WTC11 (cell line): ENCODE measurements around the gene METRN. TPM values are rescaled to one million over a fixed set of nuclear protein-coding genes. Genes with fewer than 3 reads are reported as not detected.

Experiments used
- ATAC-seq: fragments of 200-7000 bp; cut with Tn5 transposase; 2 replicates; pipeline ENCODE4 v1.10.0; 2021; ENCODE audit warnings: mild to moderate bottlenecking, moderate library complexity
- CTCF ChIA-PET: fragments of 300-600 bp; sonication (Branson Sonifier 250); formaldehyde crosslinking; loops from one replicate; lab custom pipeline; 2021; ENCODE audit warnings: antibody characterized with exemption; lab: Charles Lee
- POLR2A ChIA-PET: fragments of 350-600 bp; sonication (Branson Sonifier 250); formaldehyde crosslinking; loops from one replicate; lab custom pipeline; 2021; ENCODE audit warnings: antibody characterized with exemption; lab: Charles Lee
- DNase-seq: peaks from one replicate; pipeline ENCODE4 v3.0.0; 2021; ENCODE audit warnings: low spot score
- H3K27ac Mint-ChIP-seq: 2 replicates; pipeline ENCODE4 v1.8.0; 2021; ENCODE audit warnings: mixed read lengths
- H3K27me3 Mint-ChIP-seq: 2 replicates; pipeline ENCODE4 v1.8.0; 2021; ENCODE audit warnings: low read depth, mild to moderate bottlenecking, moderate library complexity, mixed read lengths
- H3K36me3 Mint-ChIP-seq: 2 replicates; pipeline ENCODE4 v1.8.0; 2021; ENCODE audit warnings: mixed read lengths
- H3K4me1 Mint-ChIP-seq: 2 replicates; pipeline ENCODE4 v1.8.0; 2022; ENCODE audit warnings: mixed read lengths
- H3K4me3 Mint-ChIP-seq: 2 replicates; pipeline ENCODE4 v1.8.0; 2021; ENCODE audit warnings: mild to moderate bottlenecking, moderate library complexity, mixed read lengths
- H3K9me3 Mint-ChIP-seq: 2 replicates; pipeline ENCODE4 v1.8.0; 2021; ENCODE audit warnings: mixed read lengths
- ATF6 ChIP-seq: sonication (generic); formaldehyde crosslinking; IDR thresholded peaks from 2 replicates; pipeline ENCODE4 v1.8.1; 2023; ENCODE audit warnings: mild to moderate bottlenecking, missing genetic modification reagents
- EMX1 ChIP-seq: fragments of 250-450 bp; sonication (Bioruptor Pico); IDR thresholded peaks from 2 replicates; pipeline ENCODE4 v1.8.0; 2021; ENCODE audit warnings: mild to moderate bottlenecking
- FOXK1 ChIP-seq: sonication (generic); formaldehyde crosslinking; IDR thresholded peaks from 2 replicates; pipeline ENCODE4 v1.8.0; 2022; ENCODE audit warnings: mild to moderate bottlenecking, moderate library complexity, missing genetic modification reagents
- GABPB1 ChIP-seq: sonication (generic); formaldehyde crosslinking; IDR thresholded peaks from 2 replicates; pipeline ENCODE4 v1.8.1; 2023; ENCODE audit warnings: mild to moderate bottlenecking, missing genetic modification reagents
- JUN ChIP-seq: sonication (generic); formaldehyde crosslinking; IDR thresholded peaks from 2 replicates; pipeline ENCODE4 v1.8.0; 2023; ENCODE audit warnings: mild to moderate bottlenecking, missing genetic modification reagents
- KAT7 ChIP-seq: sonication (generic); formaldehyde crosslinking; IDR thresholded peaks from 2 replicates; pipeline ENCODE4 v1.8.1; 2023; ENCODE audit warnings: missing genetic modification reagents, mild to moderate bottlenecking, borderline replicate concordance
- NFATC4 ChIP-seq: fragments of 250-450 bp; sonication (Bioruptor Pico); IDR thresholded peaks from 2 replicates; pipeline ENCODE4 v1.9.0; 2021; ENCODE audit warnings: mild to moderate bottlenecking
- SMAD3 ChIP-seq: sonication (generic); formaldehyde crosslinking; IDR thresholded peaks from 2 replicates; pipeline ENCODE4 v1.8.0; 2022; ENCODE audit warnings: missing genetic modification reagents, mild to moderate bottlenecking, borderline replicate concordance
- SOX15 ChIP-seq: fragments of 250-450 bp; sonication (Bioruptor Pico); IDR thresholded peaks from 2 replicates; pipeline ENCODE4 v1.9.0; 2021; ENCODE audit warnings: mild to moderate bottlenecking
- ZNF138 ChIP-seq: sonication (generic); formaldehyde crosslinking; conservative IDR thresholded peaks from 2 replicates; pipeline ENCODE4 v1.8.1; 2022; ENCODE audit warnings: mild to moderate bottlenecking, moderate library complexity, missing genetic modification reagents
- ZNF219 ChIP-seq: sonication (generic); formaldehyde crosslinking; IDR thresholded peaks from 2 replicates; pipeline ENCODE4 v1.8.0; 2023; ENCODE audit warnings: missing genetic modification reagents, mild to moderate bottlenecking, borderline replicate concordance
- ZNF232 ChIP-seq: sonication (generic); formaldehyde crosslinking; IDR thresholded peaks from 2 replicates; pipeline ENCODE4 v1.8.0; 2022; ENCODE audit warnings: mild to moderate bottlenecking, missing genetic modification reagents
- ZNF281 ChIP-seq: sonication (generic); formaldehyde crosslinking; IDR thresholded peaks from 2 replicates; pipeline ENCODE4 v1.8.0; 2023; ENCODE audit warnings: mild to moderate bottlenecking, missing genetic modification reagents
- ZSCAN18 ChIP-seq: fragments of 250-450 bp; sonication (Bioruptor Pico); IDR thresholded peaks from 2 replicates; pipeline ENCODE4 v2.1.2; 2022; ENCODE audit warnings: mild to moderate bottlenecking, moderate library complexity
- total RNA-seq: library from RNA; stranded (reverse); gene quantifications from 3 replicates; pipeline ENCODE4 v1.2.3, GENCODE V29; 2021
- TF ChIP-seq, protein P1 (sequence below): sonication (generic); formaldehyde crosslinking; IDR thresholded peaks from 2 replicates; pipeline ENCODE4 v1.8.1; 2023; ENCODE audit warnings: mild to moderate bottlenecking, missing genetic modification reagents, moderate library complexity
- TF ChIP-seq, protein P2 (sequence below): fragments of 250-450 bp; sonication (Bioruptor Pico); IDR thresholded peaks from 2 replicates; pipeline ENCODE4 v1.8.0; 2021; ENCODE audit warnings: mild to moderate bottlenecking
- TF ChIP-seq, protein P3 (sequence below): fragments of 250-450 bp; sonication (Bioruptor Pico); IDR thresholded peaks from 2 replicates; pipeline ENCODE4 v1.9.0; 2021; ENCODE audit warnings: mild to moderate bottlenecking, borderline replicate concordance
- TF ChIP-seq, protein P4 (sequence below): sonication (generic); formaldehyde crosslinking; IDR thresholded peaks from 2 replicates; pipeline ENCODE4 v1.8.1; 2023; ENCODE audit warnings: mild to moderate bottlenecking, missing genetic modification reagents, moderate library complexity
- TF ChIP-seq, protein P5 (sequence below): sonication (generic); formaldehyde crosslinking; conservative IDR thresholded peaks from 2 replicates; pipeline ENCODE4 v1.8.1; 2022; ENCODE audit warnings: mild to moderate bottlenecking, missing genetic modification reagents

METRN gene
- total RNA-seq, 1 experiment from 2014 or later: 30.9 TPM

- peak; percentile 97 for TF ChIP-seq ZNF232 (CRISPR knock-in tag)
- no peak; the same call in 1 of the 2 replicates for TF ChIP-seq EMX1 (CRISPR knock-in tag)
- peak; percentile 96 for TF ChIP-seq SMAD3
- TF ChIP-seq, protein P1, sequence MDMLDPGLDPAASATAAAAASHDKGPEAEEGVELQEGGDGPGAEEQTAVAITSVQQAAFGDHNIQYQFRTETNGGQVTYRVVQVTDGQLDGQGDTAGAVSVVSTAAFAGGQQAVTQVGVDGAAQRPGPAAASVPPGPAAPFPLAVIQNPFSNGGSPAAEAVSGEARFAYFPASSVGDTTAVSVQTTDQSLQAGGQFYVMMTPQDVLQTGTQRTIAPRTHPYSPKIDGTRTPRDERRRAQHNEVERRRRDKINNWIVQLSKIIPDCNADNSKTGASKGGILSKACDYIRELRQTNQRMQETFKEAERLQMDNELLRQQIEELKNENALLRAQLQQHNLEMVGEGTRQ: peak; percentile 66
- TF ChIP-seq ATF6 (CRISPR knock-in tag): no peak; the same call in 1 of the 2 replicates
- peak; percentile 85 for TF ChIP-seq FOXK1 (CRISPR knock-in tag)
- TF ChIP-seq ZNF219 (CRISPR knock-in tag): peak; percentile 86; the same call in 1 of the 2 replicates
- TF ChIP-seq ZSCAN18 (CRISPR knock-in tag): no peak
- TF ChIP-seq, protein P2, sequence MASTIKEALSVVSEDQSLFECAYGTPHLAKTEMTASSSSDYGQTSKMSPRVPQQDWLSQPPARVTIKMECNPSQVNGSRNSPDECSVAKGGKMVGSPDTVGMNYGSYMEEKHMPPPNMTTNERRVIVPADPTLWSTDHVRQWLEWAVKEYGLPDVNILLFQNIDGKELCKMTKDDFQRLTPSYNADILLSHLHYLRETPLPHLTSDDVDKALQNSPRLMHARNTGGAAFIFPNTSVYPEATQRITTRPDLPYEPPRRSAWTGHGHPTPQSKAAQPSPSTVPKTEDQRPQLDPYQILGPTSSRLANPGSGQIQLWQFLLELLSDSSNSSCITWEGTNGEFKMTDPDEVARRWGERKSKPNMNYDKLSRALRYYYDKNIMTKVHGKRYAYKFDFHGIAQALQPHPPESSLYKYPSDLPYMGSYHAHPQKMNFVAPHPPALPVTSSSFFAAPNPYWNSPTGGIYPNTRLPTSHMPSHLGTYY (CRISPR knock-in tag): no peak
- no peak for TF ChIP-seq SOX15 (CRISPR knock-in tag)
- TF ChIP-seq, protein P3, sequence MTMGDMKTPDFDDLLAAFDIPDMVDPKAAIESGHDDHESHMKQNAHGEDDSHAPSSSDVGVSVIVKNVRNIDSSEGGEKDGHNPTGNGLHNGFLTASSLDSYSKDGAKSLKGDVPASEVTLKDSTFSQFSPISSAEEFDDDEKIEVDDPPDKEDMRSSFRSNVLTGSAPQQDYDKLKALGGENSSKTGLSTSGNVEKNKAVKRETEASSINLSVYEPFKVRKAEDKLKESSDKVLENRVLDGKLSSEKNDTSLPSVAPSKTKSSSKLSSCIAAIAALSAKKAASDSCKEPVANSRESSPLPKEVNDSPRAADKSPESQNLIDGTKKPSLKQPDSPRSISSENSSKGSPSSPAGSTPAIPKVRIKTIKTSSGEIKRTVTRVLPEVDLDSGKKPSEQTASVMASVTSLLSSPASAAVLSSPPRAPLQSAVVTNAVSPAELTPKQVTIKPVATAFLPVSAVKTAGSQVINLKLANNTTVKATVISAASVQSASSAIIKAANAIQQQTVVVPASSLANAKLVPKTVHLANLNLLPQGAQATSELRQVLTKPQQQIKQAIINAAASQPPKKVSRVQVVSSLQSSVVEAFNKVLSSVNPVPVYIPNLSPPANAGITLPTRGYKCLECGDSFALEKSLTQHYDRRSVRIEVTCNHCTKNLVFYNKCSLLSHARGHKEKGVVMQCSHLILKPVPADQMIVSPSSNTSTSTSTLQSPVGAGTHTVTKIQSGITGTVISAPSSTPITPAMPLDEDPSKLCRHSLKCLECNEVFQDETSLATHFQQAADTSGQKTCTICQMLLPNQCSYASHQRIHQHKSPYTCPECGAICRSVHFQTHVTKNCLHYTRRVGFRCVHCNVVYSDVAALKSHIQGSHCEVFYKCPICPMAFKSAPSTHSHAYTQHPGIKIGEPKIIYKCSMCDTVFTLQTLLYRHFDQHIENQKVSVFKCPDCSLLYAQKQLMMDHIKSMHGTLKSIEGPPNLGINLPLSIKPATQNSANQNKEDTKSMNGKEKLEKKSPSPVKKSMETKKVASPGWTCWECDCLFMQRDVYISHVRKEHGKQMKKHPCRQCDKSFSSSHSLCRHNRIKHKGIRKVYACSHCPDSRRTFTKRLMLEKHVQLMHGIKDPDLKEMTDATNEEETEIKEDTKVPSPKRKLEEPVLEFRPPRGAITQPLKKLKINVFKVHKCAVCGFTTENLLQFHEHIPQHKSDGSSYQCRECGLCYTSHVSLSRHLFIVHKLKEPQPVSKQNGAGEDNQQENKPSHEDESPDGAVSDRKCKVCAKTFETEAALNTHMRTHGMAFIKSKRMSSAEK (CRISPR knock-in tag): no peak
- TF ChIP-seq GABPB1 (CRISPR knock-in tag): peak; percentile 76
- TF ChIP-seq, all 79 proteins: peak for 48
Measured at GRCh38 chr16:720990-721764, 6.3 kb downstream of the METRN start, which contains the start of gene ANTKMT (continued).

DNA sequence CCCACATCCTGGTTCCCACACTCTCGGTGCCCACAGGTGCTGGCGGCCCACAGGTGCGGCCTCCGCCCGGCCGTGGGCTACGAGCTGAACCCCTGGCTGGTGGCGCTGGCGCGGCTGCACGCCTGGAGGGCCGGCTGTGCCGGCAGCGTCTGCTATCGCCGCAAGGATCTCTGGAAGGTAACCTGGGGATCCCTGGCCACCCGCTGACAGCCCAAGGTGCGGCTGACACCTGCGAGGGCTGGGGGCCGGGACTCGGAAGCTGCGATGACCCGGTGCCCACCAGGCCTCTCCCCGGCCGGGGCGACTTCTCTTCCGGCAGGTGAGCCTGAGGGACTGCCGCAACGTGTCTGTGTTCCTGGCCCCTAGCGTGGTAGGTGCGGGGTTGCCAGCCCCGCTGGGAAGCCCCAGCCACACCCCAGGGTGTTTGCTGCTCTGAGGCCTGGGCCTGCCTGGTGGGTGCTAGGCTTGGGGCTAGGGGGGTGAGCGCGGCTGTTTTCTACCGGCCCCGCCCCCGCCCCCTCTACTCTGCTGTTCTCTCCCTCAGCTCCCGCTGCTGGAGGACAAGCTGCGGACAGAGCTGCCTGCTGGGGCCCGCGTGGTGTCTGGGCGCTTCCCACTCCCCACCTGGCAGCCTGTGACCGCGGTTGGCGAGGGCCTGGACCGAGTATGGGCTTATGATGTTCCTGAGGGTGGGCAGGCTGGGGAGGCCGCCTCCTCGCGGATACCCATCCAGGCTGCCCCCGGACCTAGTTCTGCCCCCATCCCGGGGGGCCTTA lies 7.0 kb downstream of the METRN start:
- no peak overlapping the region for H3K27ac Mint-ChIP-seq
- DNase-seq: no peak
- ATAC-seq: no peak
- CTCF ChIA-PET: interaction anchor here (0.6 to 2.8 kb wide), 14 partner anchors 8 to 658 kb away, joined by 3 to 28 read pairs (median 10); partner anchors contain the start of genes CHTF18, CIAO3 and RPUSD1
- H3K27me3 Mint-ChIP-seq: peaks cover 9% of the 10 kb centered on the region
- peaks cover 9% of the 10 kb centered on the region for H3K4me1 Mint-ChIP-seq
- POLR2A ChIA-PET: interaction anchor here (0.6 to 2.9 kb wide), 5 partner anchors 8 to 85 kb away, joined by 3 to 10 read pairs (median 5); partner anchors contain the start of genes CIAO3 and WDR24
- no peaks in the 10 kb centered on the region for H3K9me3 Mint-ChIP-seq
- no peak overlapping the region for H3K4me3 Mint-ChIP-seq
- H3K36me3 Mint-ChIP-seq: no peaks in the 10 kb centered on the region; the same call in 1 of the 2 replicates
- TF ChIP-seq ZNF138 (CRISPR knock-in tag): no peak
- TF ChIP-seq, protein P4, sequence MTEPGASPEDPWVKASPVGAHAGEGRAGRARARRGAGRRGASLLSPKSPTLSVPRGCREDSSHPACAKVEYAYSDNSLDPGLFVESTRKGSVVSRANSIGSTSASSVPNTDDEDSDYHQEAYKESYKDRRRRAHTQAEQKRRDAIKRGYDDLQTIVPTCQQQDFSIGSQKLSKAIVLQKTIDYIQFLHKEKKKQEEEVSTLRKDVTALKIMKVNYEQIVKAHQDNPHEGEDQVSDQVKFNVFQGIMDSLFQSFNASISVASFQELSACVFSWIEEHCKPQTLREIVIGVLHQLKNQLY: no peak
- TF ChIP-seq ZNF281 (CRISPR knock-in tag): no peak
- no peak for TF ChIP-seq JUN (CRISPR knock-in tag)
- TF ChIP-seq KAT7 (CRISPR knock-in tag): no peak
- TF ChIP-seq NFATC4: no peak
- TF ChIP-seq, protein P5, sequence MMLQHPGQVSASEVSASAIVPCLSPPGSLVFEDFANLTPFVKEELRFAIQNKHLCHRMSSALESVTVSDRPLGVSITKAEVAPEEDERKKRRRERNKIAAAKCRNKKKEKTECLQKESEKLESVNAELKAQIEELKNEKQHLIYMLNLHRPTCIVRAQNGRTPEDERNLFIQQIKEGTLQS (CRISPR knock-in tag): peak; percentile 24; the same call in 1 of the 2 replicates
